ENCODE results near the gene DTX1.

Gene DTX1

GRCh38 chr12:113055594-113056380 is 743 bp upstream of the DTX1 start:
- DNase-seq: no peak

- DNase-seq: no peak
Observed at GRCh38 chr12:113056381-113056630, 224 bp upstream of the DTX1 start.

- no peak for DNase-seq
Observed at GRCh38 chr12:113057565-113058485, 1.3 kb downstream of the DTX1 start.

GRCh38 chr12:113058553-113058952 is 2.0 kb downstream of the DTX1 start:
- DNase-seq: no peak

GRCh38 chr12:113059071-113059595 is 2.6 kb downstream of the DTX1 start:
- DNase-seq: no peak

GRCh38 chr12:113060336-113060960 is 3.9 kb downstream of the DTX1 start:
- DNase-seq: no peak

GRCh38 chr12:113061061-113061694 is 4.6 kb downstream of the DTX1 start:
- DNase-seq: no peak

- DNase-seq: no peak
Observed at GRCh38 chr12:113062502-113063395, 6.2 kb downstream of the DTX1 start.

GRCh38 chr12:113063396-113064350 is 7.1 kb downstream of the DTX1 start:
- DNase-seq: no peak

GRCh38 chr12:113064395-113065125 is 8.0 kb downstream of the DTX1 start:
- DNase-seq: no peak

GRCh38 chr12:113065126-113066007 is 8.8 kb downstream of the DTX1 start:
- DNase-seq: no peak

- no peak for DNase-seq
Observed at GRCh38 chr12:113066813-113067400, 10.4 kb downstream of the DTX1 start.

GRCh38 chr12:113067987-113068935 is 11.7 kb downstream of the DTX1 start:
- DNase-seq: no peak

- no peak for DNase-seq
Observed at GRCh38 chr12:113069149-113069548, 12.6 kb downstream of the DTX1 start.

GRCh38 chr12:113069751-113070116 is 13.2 kb downstream of the DTX1 start:
- DNase-seq: no peak

GRCh38 chr12:113070117-113070906 is 13.8 kb downstream of the DTX1 start:
- no peak for DNase-seq

Data from activated gamma-delta T cell (primary cell).